Endothelial cell of umbilical vein (primary cell): ENCODE data around the gene CLIP2. TPM values are rescaled to one million over a fixed set of nuclear protein-coding genes. Genes with fewer than 3 reads are reported as not detected.

Source experiments
- BruUV-seq: library from RNA; stranded (reverse); fragments of 400-500 nt; replicated peaks from 2 replicates; lab custom pipeline; 2021; lab: Mats Ljungman, UMichigan
- CTCF ChIA-PET: fragments of 300-600, 350-600 bp; sonication (Branson Sonifier 250); formaldehyde crosslinking; loops from one replicate; lab custom pipeline; 2021; ENCODE audit warnings: antibody characterized with exemption, inconsistent platforms; lab: Charles Lee
- POLR2A ChIA-PET: fragments of 300-600, 350-600 bp; sonication (Branson Sonifier 250); formaldehyde crosslinking; loops from one replicate; lab custom pipeline; 2021; ENCODE audit warnings: antibody characterized with exemption, inconsistent platforms; lab: Charles Lee
- DNase-seq: peaks from one replicate; pipeline ENCODE4 v3.0.0-alpha.2; 2011; ENCODE audit warnings: low read depth, low spot score
- FAIRE-seq: peaks from 2 replicates; lab custom pipeline; 2011; peaks lifted over from hg19 to GRCh38; lab: Jason Lieb, UNC
- H2AFZ ChIP-seq: 2 replicates; pipeline ENCODE4 v1.6.0; 2012; ENCODE audit warnings: low read depth, low read length, control low read depth, inconsistent platforms
- H3K27ac ChIP-seq: 2 replicates; pipeline ENCODE4 v1.5.1; 2011; ENCODE audit warnings: low read depth, mild to moderate bottlenecking, control low read depth, low read length, moderate library complexity; ENCODE audit not compliant: insufficient read depth
- H3K27me3 ChIP-seq, 2 experiments: 2 replicates each; pipeline versions ENCODE4 v1.6.0 to v1.6.1; 2011; ENCODE audit warnings: low read length in 2 of 2, mixed read lengths in 1 of 2; ENCODE audit not compliant: control insufficient read depth in 2 of 2, insufficient read depth in 2 of 2
- H3K36me3 ChIP-seq, 2 experiments: 2 replicates in 1 of 2; 3 replicates in 1 of 2; pipeline ENCODE4 v1.5.1; 2011; ENCODE audit warnings: low read length in 2 of 2, mild to moderate bottlenecking in 1 of 2, moderate library complexity in 1 of 2; ENCODE audit not compliant: control insufficient read depth in 2 of 2, insufficient read depth in 2 of 2; ENCODE audit errors: extremely low read depth in 1 of 2
- H3K4me1 ChIP-seq: 3 replicates; pipeline ENCODE4 v1.5.1; 2011; ENCODE audit warnings: mild to moderate bottlenecking, low read length; ENCODE audit not compliant: control insufficient read depth, insufficient read depth; ENCODE audit errors: extremely low read depth
- H3K4me2 ChIP-seq: 2 replicates; pipeline ENCODE4 v1.6.1; 2011; ENCODE audit warnings: low read length, control low read depth, mixed read lengths; ENCODE audit not compliant: insufficient read depth
- H3K4me3 ChIP-seq, 3 experiments: fragments of 200-600 bp in 1 of 3; sonication (generic), shearing (Covaris generic) in 1 of 3; replicated peaks in 1 of 3; 2 replicates each; pipeline ENCODE4 v1.5.1; 2011 to 2016; ENCODE audit warnings: control low read depth in 3 of 3, low read length in 3 of 3, mild to moderate bottlenecking in 2 of 3, inconsistent platforms in 1 of 3, low read depth in 1 of 3, moderate library complexity in 1 of 3; ENCODE audit not compliant: insufficient read depth in 1 of 3
- H3K79me2 ChIP-seq: 2 replicates; pipeline ENCODE4 v1.6.0; 2012; ENCODE audit warnings: low read length, inconsistent platforms; ENCODE audit not compliant: control insufficient read depth, insufficient read depth
- H3K9ac ChIP-seq: replicated peaks from 2 replicates; pipeline ENCODE3; 2011; ENCODE audit warnings: low read length, control low read depth; ENCODE audit not compliant: insufficient read depth; ENCODE audit errors: extremely low read depth
- H3K9me1 ChIP-seq: replicated peaks from 3 replicates; pipeline ENCODE4 v1.6.0; 2011; ENCODE audit warnings: mild to moderate bottlenecking, low read length; ENCODE audit not compliant: control insufficient read depth, insufficient read depth; ENCODE audit errors: extremely low read depth
- H3K9me3 ChIP-seq: replicated peaks from 2 replicates; pipeline ENCODE4 v1.5.1; 2012; ENCODE audit warnings: low read length, inconsistent platforms; ENCODE audit not compliant: control insufficient read depth, insufficient read depth
- H4K20me1 ChIP-seq: replicated peaks from 2 replicates; pipeline ENCODE3; 2011; ENCODE audit warnings: mild to moderate bottlenecking, low read length; ENCODE audit not compliant: control insufficient read depth, insufficient read depth; ENCODE audit errors: extremely low read depth
- EZH2 ChIP-seq: IDR thresholded peaks from 2 replicates; pipeline ENCODE4 v1.6.1; 2012; ENCODE audit warnings: borderline replicate concordance, low read depth, mild to moderate bottlenecking, moderate library complexity, low read length, inconsistent platforms; ENCODE audit not compliant: severe bottlenecking
- FOS ChIP-seq: IDR thresholded peaks from 2 replicates; pipeline ENCODE4 v1.6.1; 2011; ENCODE audit warnings: mild to moderate bottlenecking, low read length, moderate library complexity, borderline replicate concordance; ENCODE audit not compliant: insufficient read depth
- GATA2 ChIP-seq: IDR thresholded peaks from 2 replicates; pipeline ENCODE4 v1.7.0; 2011; ENCODE audit warnings: low read depth, mild to moderate bottlenecking, moderate library complexity, mixed read lengths, low read length; ENCODE audit not compliant: insufficient read length, insufficient read depth
- JUN ChIP-seq: IDR thresholded peaks from 2 replicates; pipeline ENCODE4 v1.6.1; 2011; ENCODE audit warnings: borderline replicate concordance, low read depth; ENCODE audit not compliant: insufficient read length, insufficient read depth
- MAX ChIP-seq: IDR thresholded peaks from 2 replicates; pipeline ENCODE4 v1.6.1; 2011; ENCODE audit not compliant: insufficient read depth, insufficient read length
- MYC ChIP-seq: IDR thresholded peaks from one replicate; pipeline ENCODE4 v1.6.1; 2011; ENCODE audit warnings: mild to moderate bottlenecking, low read depth, low read length
- POLR2A ChIP-seq: IDR thresholded peaks from 2 replicates; pipeline ENCODE4 v1.6.1; 2012; ENCODE audit warnings: low read depth, mild to moderate bottlenecking, control low read depth, low read length
- POLR2AphosphoS5 ChIP-seq: IDR thresholded peaks from 2 replicates; pipeline ENCODE4 v1.6.1; 2012; ENCODE audit warnings: low read depth, mild to moderate bottlenecking, control low read depth, low read length, moderate library complexity; ENCODE audit not compliant: insufficient read depth
- dilution Hi-C: fragments of 300-500 bp; cut with MboI; formaldehyde crosslinking; loops from one replicate; pipeline ENCODE4 v1.15.0; 2019; ENCODE audit warnings: low sequenced_read_pairs; ENCODE audit not compliant: extremely low pct_ligation_motif_present
- intact Hi-C: fragments of 100-400 bp; cut with micrococcal nuclease; formaldehyde crosslinking; loops from one replicate; pipeline ENCODE4 v1.10.0; 2022
- polyA plus RNA-seq, 4 experiments: library from polyadenylated mRNA; depleted of rRNA in 3 of 4; stranded (reverse) in 3 of 4; unstranded in 1 of 4; fragments of >200 nt; gene quantifications; 2 replicates each; pipeline versions ENCODE4 v1.2.1 to v1.2.3, GENCODE V29; 2011 to 2012; ENCODE audit warnings: missing spikeins in 1 of 4
- total RNA-seq: library from RNA; stranded (reverse); gene quantifications from 2 replicates; pipeline ENCODE4 v1.2.3, GENCODE V29; 2021
- TF ChIP-seq, protein P1 (sequence below), 2 donors: IDR thresholded peaks; 1 replicate in 1 of 2; 2 replicates in 1 of 2; pipeline ENCODE4 v1.5.1; 2011; ENCODE audit warnings: low read length in 2 of 2, mild to moderate bottlenecking in 2 of 2, moderate library complexity in 2 of 2, control low read depth in 1 of 2, inconsistent platforms in 1 of 2, low read depth in 1 of 2; ENCODE audit not compliant: insufficient read depth in 1 of 2; ENCODE audit errors: extremely low read depth in 1 of 2

Gene CLIP2
- total and polyA plus RNA-seq, 2 donors (not counting 3 experiments of a cell fraction or from before 2014, with no cell fraction given) = 8.3 to 37.1 TPM

- Histone ChIP-seq H3K9me1 (no peaks in the 10 kb centered on the region), H4K20me1 (no peaks in the 10 kb centered on the region), H3K4me3 (no peak overlapping the region), H3K36me3 (peaks cover 0 to 13% of the 10 kb centered on the region in 2 experiments), H3K9me3 (no peaks in the 10 kb centered on the region), H3K9ac (no peak overlapping the region), H3K4me2 (no peak overlapping the region), H3K27ac (no peak overlapping the region), H2AFZ (no peak overlapping the region), H3K4me1 (no peaks in the 10 kb centered on the region), H3K79me2 (no peaks in the 10 kb centered on the region), H3K27me3 (no peaks in the 10 kb centered on the region)
- POLR2A ChIA-PET = no interaction called here
- no peak for TF ChIP-seq POLR2A
- TF ChIP-seq POLR2AphosphoS5 = no peak
- no peak for TF ChIP-seq MYC
- TF ChIP-seq GATA2 = no peak
- no peak for TF ChIP-seq FOS
- no peak for TF ChIP-seq EZH2
- TF ChIP-seq JUN = no peak
- TF ChIP-seq, protein P1, sequence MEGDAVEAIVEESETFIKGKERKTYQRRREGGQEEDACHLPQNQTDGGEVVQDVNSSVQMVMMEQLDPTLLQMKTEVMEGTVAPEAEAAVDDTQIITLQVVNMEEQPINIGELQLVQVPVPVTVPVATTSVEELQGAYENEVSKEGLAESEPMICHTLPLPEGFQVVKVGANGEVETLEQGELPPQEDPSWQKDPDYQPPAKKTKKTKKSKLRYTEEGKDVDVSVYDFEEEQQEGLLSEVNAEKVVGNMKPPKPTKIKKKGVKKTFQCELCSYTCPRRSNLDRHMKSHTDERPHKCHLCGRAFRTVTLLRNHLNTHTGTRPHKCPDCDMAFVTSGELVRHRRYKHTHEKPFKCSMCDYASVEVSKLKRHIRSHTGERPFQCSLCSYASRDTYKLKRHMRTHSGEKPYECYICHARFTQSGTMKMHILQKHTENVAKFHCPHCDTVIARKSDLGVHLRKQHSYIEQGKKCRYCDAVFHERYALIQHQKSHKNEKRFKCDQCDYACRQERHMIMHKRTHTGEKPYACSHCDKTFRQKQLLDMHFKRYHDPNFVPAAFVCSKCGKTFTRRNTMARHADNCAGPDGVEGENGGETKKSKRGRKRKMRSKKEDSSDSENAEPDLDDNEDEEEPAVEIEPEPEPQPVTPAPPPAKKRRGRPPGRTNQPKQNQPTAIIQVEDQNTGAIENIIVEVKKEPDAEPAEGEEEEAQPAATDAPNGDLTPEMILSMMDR (IDR thresholded peaks at IDR 0.05; ENCODE audit: extremely low read depth in 1 of 2, insufficient read depth in 1 of 2, low read depth in 1 of 2, low read length in 2 of 2) = no peak
- TF ChIP-seq MAX = no peak
- intact Hi-C loops (no loop called here), dilution Hi-C loops (no loop called here)
- FAIRE-seq (no peak), DNase-seq (no peak)
- CTCF ChIA-PET = no interaction called here
- BruUV-seq = no TSS peak
Observed at GRCh38 chr7:74373536-74373935, 84.3 kb downstream of the CLIP2 start.
